Suprapubic skin (tissue), 4 donors: Measurements from ENCODE around the gene RFXANK. TPM values are rescaled to one million over a fixed set of nuclear protein-coding genes. Genes with fewer than 3 reads are reported as not detected.

Experiments used
- DNase-seq, 2 donors: peaks; one replicate each; pipeline ENCODE4 v3.0.0-alpha.2; 2019; ENCODE audit warnings: low spot score in 2 of 2
- H3K27ac ChIP-seq: fragments of 200-600 bp; sonication (generic); one replicate; pipeline ENCODE4 v1.5.1; 2019
- H3K27me3 ChIP-seq: fragments of 200-600 bp; sonication (generic); one replicate; pipeline ENCODE4 v1.5.1; 2019
- H3K36me3 ChIP-seq: fragments of 200-600 bp; sonication (generic); one replicate; pipeline ENCODE4 v1.5.1; 2019
- H3K4me1 ChIP-seq: fragments of 200-600 bp; sonication (generic); one replicate; pipeline ENCODE4 v1.5.1; 2019
- H3K4me3 ChIP-seq: fragments of 200-600 bp; sonication (generic); one replicate; pipeline ENCODE4 v1.5.1; 2019; ENCODE audit warnings: mild to moderate bottlenecking
- H3K9me3 ChIP-seq: fragments of 200-600 bp; sonication (generic); one replicate; pipeline ENCODE4 v1.5.1; 2019
- EP300 ChIP-seq: sonication (generic); formaldehyde crosslinking; IDR thresholded peaks from one replicate; pipeline ENCODE4 v1.6.1; 2017; ENCODE audit warnings: antibody characterized with exemption
- POLR2A ChIP-seq, 2 donors: fragments of 450-650 bp; IDR thresholded peaks; one replicate each; pipeline ENCODE4 v1.6.1; 2017; ENCODE audit warnings: antibody characterized with exemption in 2 of 2, mild to moderate bottlenecking in 2 of 2, moderate library complexity in 2 of 2
- POLR2AphosphoS5 ChIP-seq, 3 donors: sonication (generic); formaldehyde crosslinking; IDR thresholded peaks; one replicate each; pipeline ENCODE4 v1.6.1; 2017; ENCODE audit warnings: antibody characterized with exemption in 3 of 3
- WGBS: methylation state at CpG from one replicate; pipeline ENCODE4 v1.1.5; 2018; 5-methylcytosine and 5-hydroxymethylcytosine counted together
- total RNA-seq, 4 donors: library from RNA; depleted of rRNA; stranded (reverse); fragments of >200 nt; gene quantifications; one replicate each; pipeline ENCODE4 v1.1.0, GENCODE V29; 2016
- TF ChIP-seq, protein P1 (sequence below), 2 donors: fragments of 200-600 bp in 1 of 2; fragments of 450-650 bp in 1 of 2; sonication (generic) in 1 of 2; IDR thresholded peaks; one replicate each; pipeline ENCODE4 v1.5.1; 2016 to 2019; ENCODE audit warnings: antibody characterized with exemption in 2 of 2, mild to moderate bottlenecking in 1 of 2, moderate library complexity in 1 of 2

RFXANK gene, protein sequence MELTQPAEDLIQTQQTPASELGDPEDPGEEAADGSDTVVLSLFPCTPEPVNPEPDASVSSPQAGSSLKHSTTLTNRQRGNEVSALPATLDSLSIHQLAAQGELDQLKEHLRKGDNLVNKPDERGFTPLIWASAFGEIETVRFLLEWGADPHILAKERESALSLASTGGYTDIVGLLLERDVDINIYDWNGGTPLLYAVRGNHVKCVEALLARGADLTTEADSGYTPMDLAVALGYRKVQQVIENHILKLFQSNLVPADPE
- total RNA-seq: 10 to 100 TPM; 37.9 to 47.6 (median 45.7) TPM

DNA sequence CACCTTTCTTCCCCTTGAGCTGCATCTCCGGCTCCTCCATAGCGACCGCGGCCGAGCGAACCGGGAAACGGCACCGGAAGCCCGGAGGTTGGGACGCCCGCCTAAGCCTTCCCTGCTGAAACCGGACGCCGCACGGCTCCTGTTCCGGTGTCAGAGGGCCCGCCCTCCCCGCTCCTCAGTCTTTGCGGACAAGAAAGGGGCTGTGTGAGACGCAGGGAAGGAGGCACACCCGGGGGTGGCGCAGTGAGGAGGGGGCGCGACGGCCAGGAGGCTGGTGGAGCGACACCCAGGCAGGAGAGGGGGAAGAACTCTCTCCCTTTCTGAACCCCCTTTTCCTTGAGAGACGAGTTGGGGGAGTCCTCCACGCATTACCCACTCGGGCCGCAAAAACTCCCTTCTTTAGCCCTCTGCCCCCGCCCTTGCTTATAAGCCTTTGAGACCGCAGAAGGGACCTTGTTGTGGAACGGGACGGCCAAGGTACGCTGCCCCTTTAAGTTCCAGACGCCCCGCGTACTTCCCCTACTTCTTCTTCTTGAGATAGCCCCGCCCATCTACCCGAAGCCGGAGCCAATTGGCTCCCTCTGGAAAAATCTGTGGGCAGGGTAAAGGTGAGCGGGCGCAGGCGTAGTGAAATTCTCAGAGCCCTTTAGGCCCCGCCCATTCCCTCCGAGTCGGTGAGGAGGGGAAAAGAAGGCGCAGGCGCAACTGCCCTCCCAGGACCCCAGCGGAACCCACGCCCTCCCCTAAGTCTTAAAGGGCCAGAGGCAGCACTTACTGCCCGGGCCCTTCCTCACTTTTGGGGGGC is at the start of gene RFXANK, which contains the start of gene BORCS8:
Gene RFXANK, plus strand, starts transcription at position 181 of the 805 bp plus-strand sequence. CDS start 1,689 bp downstream, outside the sequence.
Gene BORCS8, minus strand, starts transcription at position 75 of the 805 bp plus-strand sequence. Its CDS starts 35 bp downstream, at position 40.
- under 1% methylated on average over 39 of the region's 53 CpGs for WGBS
- peak within 1 kb of the TSS; percentile 87 for H3K4me3 ChIP-seq
- peaks cover 10% of the 10 kb centered on the region for H3K36me3 ChIP-seq
- H3K27me3 ChIP-seq: no peaks in the 10 kb centered on the region
- TF ChIP-seq, protein P1, sequence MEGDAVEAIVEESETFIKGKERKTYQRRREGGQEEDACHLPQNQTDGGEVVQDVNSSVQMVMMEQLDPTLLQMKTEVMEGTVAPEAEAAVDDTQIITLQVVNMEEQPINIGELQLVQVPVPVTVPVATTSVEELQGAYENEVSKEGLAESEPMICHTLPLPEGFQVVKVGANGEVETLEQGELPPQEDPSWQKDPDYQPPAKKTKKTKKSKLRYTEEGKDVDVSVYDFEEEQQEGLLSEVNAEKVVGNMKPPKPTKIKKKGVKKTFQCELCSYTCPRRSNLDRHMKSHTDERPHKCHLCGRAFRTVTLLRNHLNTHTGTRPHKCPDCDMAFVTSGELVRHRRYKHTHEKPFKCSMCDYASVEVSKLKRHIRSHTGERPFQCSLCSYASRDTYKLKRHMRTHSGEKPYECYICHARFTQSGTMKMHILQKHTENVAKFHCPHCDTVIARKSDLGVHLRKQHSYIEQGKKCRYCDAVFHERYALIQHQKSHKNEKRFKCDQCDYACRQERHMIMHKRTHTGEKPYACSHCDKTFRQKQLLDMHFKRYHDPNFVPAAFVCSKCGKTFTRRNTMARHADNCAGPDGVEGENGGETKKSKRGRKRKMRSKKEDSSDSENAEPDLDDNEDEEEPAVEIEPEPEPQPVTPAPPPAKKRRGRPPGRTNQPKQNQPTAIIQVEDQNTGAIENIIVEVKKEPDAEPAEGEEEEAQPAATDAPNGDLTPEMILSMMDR (IDR thresholded peaks at IDR 0.05): no peak
- TF ChIP-seq POLR2A (IDR thresholded peaks at IDR 0.05) (peak in 1 of 2 donors; percentile 23), EP300 (no peak), POLR2AphosphoS5 (IDR thresholded peaks at IDR 0.05) (peak in 2 of 3 donors; percentile 84 to 94)
- H3K27ac ChIP-seq: peak within 1 kb of the TSS; percentile 99
- peaks cover 52% of the 10 kb centered on the region for H3K4me1 ChIP-seq
- DNase-seq: peak; percentile 99 to 100
- H3K9me3 ChIP-seq: no peaks in the 10 kb centered on the region

DNA sequence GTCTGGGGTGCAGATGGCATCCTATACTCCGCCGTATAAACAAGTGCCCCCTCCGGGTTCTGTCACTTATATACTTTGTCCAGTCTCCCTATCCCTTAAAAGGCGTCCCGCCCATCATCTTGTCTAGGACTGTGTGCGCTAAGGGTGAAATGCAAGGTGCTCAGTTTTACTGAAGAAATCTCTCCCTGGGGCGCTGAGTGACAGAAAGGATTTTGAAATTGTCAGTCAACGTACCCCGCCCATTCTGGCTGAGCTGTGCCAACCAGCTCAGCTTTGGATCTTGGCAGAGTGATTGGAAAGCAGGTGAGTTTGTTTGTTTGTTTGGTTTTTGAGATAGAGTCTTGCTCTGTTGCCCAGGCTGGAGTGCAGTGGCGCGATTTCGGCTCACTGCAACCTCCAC is 49.7 kb upstream of the RFXANK start:
- H3K27me3 ChIP-seq: no peaks in the 10 kb centered on the region
- peaks cover 11% of the 10 kb centered on the region for H3K4me1 ChIP-seq
- TF ChIP-seq EP300 (no peak), POLR2A (IDR thresholded peaks at IDR 0.05) (no peak), POLR2AphosphoS5 (IDR thresholded peaks at IDR 0.05) (no peak)
- TF ChIP-seq, protein P1 (IDR thresholded peaks at IDR 0.05): no peak
- peaks cover 10% of the 10 kb centered on the region for H3K36me3 ChIP-seq
- no peak overlapping the region for H3K4me3 ChIP-seq
- no peak for DNase-seq
- 68% methylated on average over 11 of the region's 12 CpGs for WGBS
- no peaks in the 10 kb centered on the region for H3K9me3 ChIP-seq
- H3K27ac ChIP-seq: no peak overlapping the region

DNA sequence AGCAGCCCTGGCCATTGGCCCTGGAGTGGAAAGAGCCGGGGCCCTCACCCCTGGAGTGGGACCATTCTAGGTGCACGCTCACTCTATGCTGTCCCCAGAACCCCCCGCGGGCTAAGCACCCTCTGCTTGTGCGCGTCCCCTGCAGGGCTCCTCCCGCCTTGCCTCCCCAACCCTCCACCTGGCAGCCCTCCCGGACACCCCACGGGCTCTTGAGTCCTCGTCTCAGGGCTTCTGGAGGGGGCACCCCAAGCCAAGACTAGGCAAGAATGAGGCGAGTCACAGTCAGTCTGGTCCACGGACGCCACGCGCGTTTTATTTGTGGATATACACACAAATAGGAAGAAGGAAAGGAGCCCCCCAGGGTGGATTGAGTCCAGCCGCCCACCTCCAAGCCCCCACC is 46.8 kb upstream of the RFXANK start:
- Histone ChIP-seq H3K27ac (no peak overlapping the region), H3K4me3 (no peak overlapping the region), H3K36me3 (peaks cover 33% of the 10 kb centered on the region), H3K4me1 (peaks cover 3% of the 10 kb centered on the region), H3K9me3 (no peaks in the 10 kb centered on the region), H3K27me3 (no peaks in the 10 kb centered on the region)
- TF ChIP-seq, protein P1 (IDR thresholded peaks at IDR 0.05): no peak
- TF ChIP-seq POLR2AphosphoS5 (IDR thresholded peaks at IDR 0.05) (no peak), POLR2A (IDR thresholded peaks at IDR 0.05) (no peak), EP300 (no peak)
- no peak for DNase-seq
- 74% methylated on average over 16 of the region's 17 CpGs for WGBS

DNA sequence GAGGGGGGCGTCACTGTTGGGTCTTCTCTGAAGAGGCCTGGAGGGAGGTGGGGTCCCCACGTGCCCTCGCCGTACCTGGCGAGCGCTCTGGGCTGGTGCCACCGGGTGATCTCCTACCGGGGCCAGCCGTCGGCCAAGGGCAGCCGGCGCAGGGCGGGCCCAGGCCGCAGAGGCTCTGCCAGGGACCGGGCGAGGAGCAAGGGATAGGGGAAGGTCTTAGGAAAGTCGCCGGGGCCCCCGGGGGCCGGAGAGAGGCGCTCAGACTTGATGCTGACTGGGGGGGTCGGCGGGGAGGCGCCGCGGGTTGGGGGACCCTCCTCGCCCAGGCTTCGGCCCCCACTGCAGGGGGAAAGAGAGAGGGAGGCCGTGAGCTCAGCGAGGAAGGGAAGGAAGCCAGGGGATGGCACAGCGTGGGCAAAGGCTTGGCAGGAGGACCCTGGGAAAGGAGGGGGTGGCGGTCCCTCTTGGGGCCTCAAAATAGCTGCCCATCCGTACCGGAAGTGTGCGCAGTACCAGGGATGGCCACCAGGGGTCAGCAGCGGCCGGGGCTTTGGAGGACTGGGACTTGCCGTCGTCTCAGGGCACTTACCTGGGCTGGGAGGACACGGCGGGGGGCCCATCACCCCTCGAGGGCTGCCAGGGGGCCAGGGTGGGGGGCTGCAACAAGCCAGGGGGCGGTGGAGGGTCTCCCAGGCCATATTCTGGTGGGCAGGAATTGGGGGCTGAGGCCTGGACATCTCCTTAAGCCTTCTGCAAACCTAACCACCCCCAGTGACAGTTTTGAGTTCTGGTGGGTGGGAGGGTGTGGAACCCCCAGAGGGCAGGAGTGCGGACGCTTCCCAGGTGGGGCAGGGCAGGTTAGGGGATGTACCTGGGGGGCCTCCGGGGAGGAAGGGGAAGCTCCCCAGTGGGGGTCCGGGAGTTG is 46.1 kb upstream of the RFXANK start:
- WGBS: 33% methylated on average over 40 of the region's 47 CpGs
- Histone ChIP-seq H3K27ac (no peak overlapping the region), H3K4me3 (no peak overlapping the region)

More for the DNA sequence above, 46.1 kb upstream of the RFXANK start:
- Histone ChIP-seq H3K27me3 (no peaks in the 10 kb centered on the region), H3K36me3 (peaks cover 33% of the 10 kb centered on the region), H3K4me1 (peaks cover 3% of the 10 kb centered on the region), H3K9me3 (no peaks in the 10 kb centered on the region)
- TF ChIP-seq, protein P1 (IDR thresholded peaks at IDR 0.05): peak; percentile 89 to 99
- no peak for TF ChIP-seq POLR2A (IDR thresholded peaks at IDR 0.05)
- peak; percentile 90 to 91 for DNase-seq
